ENCODE measurements around the gene ENGASE.

Gene ENGASE

GRCh38 chr17:79107499-79108231 is 33.0 kb downstream of the ENGASE start:
- no peak overlapping the region for H3K4me3 ChIP-seq (ENCODE audit: control insufficient read depth, low read depth, low read length)
- DNase-seq (ENCODE audit: low read depth) = no peak
- no peak for TF ChIP-seq CTCF (IDR thresholded peaks at IDR 0.05; ENCODE audit: control insufficient read depth, insufficient read depth, low read depth, low read length, missing control alignments)

GRCh38 chr17:79108232-79108850 is 33.7 kb downstream of the ENGASE start:
- H3K4me3 ChIP-seq (ENCODE audit: control insufficient read depth, low read depth, low read length) = no peak overlapping the region
- no peak for DNase-seq (ENCODE audit: low read depth)
- TF ChIP-seq CTCF (IDR thresholded peaks at IDR 0.05; ENCODE audit: control insufficient read depth, insufficient read depth, low read depth, low read length, missing control alignments) = no peak

- DNase-seq (ENCODE audit: low read depth) = no peak
- no peak for TF ChIP-seq CTCF (IDR thresholded peaks at IDR 0.05; ENCODE audit: control insufficient read depth, insufficient read depth, low read depth, low read length, missing control alignments)
- H3K4me3 ChIP-seq (ENCODE audit: control insufficient read depth, low read depth, low read length) = no peak overlapping the region
Measured at GRCh38 chr17:79108870-79109269, 34.2 kb downstream of the ENGASE start.

- no peak for DNase-seq (ENCODE audit: low read depth)
- TF ChIP-seq CTCF (IDR thresholded peaks at IDR 0.05; ENCODE audit: control insufficient read depth, insufficient read depth, low read depth, low read length, missing control alignments) = no peak
- no peak overlapping the region for H3K4me3 ChIP-seq (ENCODE audit: control insufficient read depth, low read depth, low read length)
Measured at GRCh38 chr17:79109584-79109983, 35.0 kb downstream of the ENGASE start.

GRCh38 chr17:79111097-79111496 is 36.5 kb downstream of the ENGASE start:
- no peak overlapping the region for H3K4me3 ChIP-seq (ENCODE audit: control insufficient read depth, low read depth, low read length)
- DNase-seq (ENCODE audit: low read depth) = no peak
- TF ChIP-seq CTCF (IDR thresholded peaks at IDR 0.05; ENCODE audit: control insufficient read depth, insufficient read depth, low read depth, low read length, missing control alignments) = no peak

- no peak overlapping the region for H3K4me3 ChIP-seq (ENCODE audit: control insufficient read depth, low read depth, low read length)
- no peak for TF ChIP-seq CTCF (IDR thresholded peaks at IDR 0.05; ENCODE audit: control insufficient read depth, insufficient read depth, low read depth, low read length, missing control alignments)
- no peak for DNase-seq (ENCODE audit: low read depth)
Measured at GRCh38 chr17:79112471-79112870, 37.8 kb downstream of the ENGASE start.
